Measurements from ENCODE around the gene OLIG2. TPM values are rescaled to one million over a fixed set of nuclear protein-coding genes. Genes with fewer than 3 reads are reported as not detected.

OLIG2 gene
- total RNA-seq, 1 donor from 2014 or later: not detected

- no peak for DNase-seq (ENCODE audit: low spot score)
- intact Hi-C loops (cut with DNase I): no loop called here
These were observed 4.3 kb downstream of the OLIG2 start for GRCh38 chr21:33029975-33030461.

GRCh38 chr21:33030633-33031032, 4.9 kb downstream of the OLIG2 start:
- DNase-seq (ENCODE audit: low spot score): no peak
- intact Hi-C loops (cut with DNase I): no loop called here

GRCh38 chr21:33031152-33031911, 5.6 kb downstream of the OLIG2 start:
- intact Hi-C loops (cut with DNase I): no loop called here

GRCh38 chr21:33032434-33033047, 6.8 kb downstream of the OLIG2 start:
- DNase-seq (ENCODE audit: low spot score): no peak
- intact Hi-C loops (cut with DNase I): no loop called here

More at GRCh38 chr21:33031152-33031911, 5.6 kb downstream of the OLIG2 start:
- DNase-seq (ENCODE audit: low spot score): no peak

GRCh38 chr21:33033094-33033951, 7.6 kb downstream of the OLIG2 start:
- intact Hi-C loops (cut with DNase I): no loop called here
- DNase-seq (ENCODE audit: low spot score): no peak

- no peak for DNase-seq (ENCODE audit: low spot score)
- intact Hi-C loops (cut with DNase I): no loop called here
These were observed 8.3 kb downstream of the OLIG2 start for GRCh38 chr21:33033961-33034413.

GRCh38 chr21:33035147-33035546, 9.4 kb downstream of the OLIG2 start:
- no peak for DNase-seq (ENCODE audit: low spot score)
- intact Hi-C loops (cut with DNase I): no loop called here

GRCh38 chr21:33036430-33037162, 10.9 kb downstream of the OLIG2 start:
- intact Hi-C loops (cut with DNase I): no loop called here

GRCh38 chr21:33037501-33037900, 11.8 kb downstream of the OLIG2 start:
- intact Hi-C loops (cut with DNase I): no loop called here
- DNase-seq (ENCODE audit: low spot score): no peak

More at GRCh38 chr21:33036430-33037162, 10.9 kb downstream of the OLIG2 start:
- peak; percentile 90 for DNase-seq (ENCODE audit: low spot score)

- intact Hi-C loops (cut with DNase I): no loop called here
- no peak for DNase-seq (ENCODE audit: low spot score)
These were observed 13.8 kb downstream of the OLIG2 start for GRCh38 chr21:33039536-33039935.

GRCh38 chr21:33040215-33040614, 14.5 kb downstream of the OLIG2 start:
- intact Hi-C loops (cut with DNase I): no loop called here
- no peak for DNase-seq (ENCODE audit: low spot score)

GRCh38 chr21:33041981-33042380, 16.2 kb downstream of the OLIG2 start:
- no peak for DNase-seq (ENCODE audit: low spot score)

GRCh38 chr21:33042812-33043211, 17.1 kb downstream of the OLIG2 start:
- intact Hi-C loops (cut with DNase I): no loop called here
- no peak for DNase-seq (ENCODE audit: low spot score)

More at GRCh38 chr21:33041981-33042380, 16.2 kb downstream of the OLIG2 start:
- intact Hi-C loops (cut with DNase I): no loop called here

- intact Hi-C loops (cut with DNase I): no loop called here
These were observed 20.7 kb downstream of the OLIG2 start for GRCh38 chr21:33046455-33046854.

GRCh38 chr21:33047231-33047630, 21.5 kb downstream of the OLIG2 start:
- intact Hi-C loops (cut with DNase I): no loop called here
- no peak for DNase-seq (ENCODE audit: low spot score)

More at GRCh38 chr21:33046455-33046854, 20.7 kb downstream of the OLIG2 start:
- DNase-seq (ENCODE audit: low spot score): no peak

- no peak for DNase-seq (ENCODE audit: low spot score)
- intact Hi-C loops (cut with DNase I): no loop called here
These were observed 26.2 kb downstream of the OLIG2 start for GRCh38 chr21:33051925-33052324.

- no peak for DNase-seq (ENCODE audit: low spot score)
- intact Hi-C loops (cut with DNase I): no loop called here
These were observed 28.2 kb downstream of the OLIG2 start for GRCh38 chr21:33053951-33054350.

GRCh38 chr21:33055991-33056390, 30.3 kb downstream of the OLIG2 start:
- no peak for DNase-seq (ENCODE audit: low spot score)
- intact Hi-C loops (cut with DNase I): no loop called here

GRCh38 chr21:33057385-33057940, 31.7 kb downstream of the OLIG2 start:
- DNase-seq (ENCODE audit: low spot score): no peak
- intact Hi-C loops (cut with DNase I): no loop called here
